Measurements from ENCODE around the gene KIF5A. TPM values are rescaled to one million over a fixed set of nuclear protein-coding genes. Genes with fewer than 3 reads are reported as not detected.

The KIF5A gene
- total and polyA plus RNA-seq, 2 of the 13 experiments (the other 11 are each of a cell fraction or from before 2014, with no cell fraction given), result 1.6 to 11.9 TPM

GRCh38 chr12:57632958-57633840, 83.4 kb downstream of the KIF5A start, which contains the start of gene B4GALNT1 (continued):
- TF ChIP-seq ZNF572 (CRISPR knock-in tag; IDR thresholded peaks at IDR 0.05) (peak; percentile 58; the same call in 1 of the 2 replicates), REST (IDR thresholded peaks at IDR 0.05; ENCODE audit: borderline replicate concordance in 1 of 2, low read depth in 1 of 2, low read length in 2 of 2) (no peak), MYNN (CRISPR knock-in tag; IDR thresholded peaks at IDR 0.05; ENCODE audit: low read depth) (no peak), ZNF768 (CRISPR knock-in tag; IDR thresholded peaks at IDR 0.05) (peak; percentile 55; the same call in 1 of the 2 replicates), ATF3 (CRISPR knock-in tag; IDR thresholded peaks at IDR 0.05) (no peak), RXRA (CRISPR knock-in tag; IDR thresholded peaks at IDR 0.05) (peak; percentile 57; the same call in 1 of the 2 replicates), ZNF704 (CRISPR knock-in tag; IDR thresholded peaks at IDR 0.05; ENCODE audit: borderline replicate concordance) (peak; percentile 45; the same call in 1 of the 2 replicates), CBFB (CRISPR knock-in tag; IDR thresholded peaks at IDR 0.05) (peak; percentile 66; the same call in 1 of the 2 replicates), NFATC3 (CRISPR knock-in tag; IDR thresholded peaks at IDR 0.05) (0 out of 2 replicates have a peak, but pooled peaks have one; percentile 57), TMF1 (CRISPR knock-in tag; IDR thresholded peaks at IDR 0.05; ENCODE audit: low read depth) (0 out of 2 replicates have a peak, but pooled peaks have one; percentile 29), NFYC (CRISPR knock-in tag; IDR thresholded peaks at IDR 0.05) (0 out of 2 replicates have a peak, but pooled peaks have one; percentile 28), KMT2A (CRISPR knock-in tag; IDR thresholded peaks at IDR 0.05) (peak; percentile 56; the same call in 1 of the 2 replicates), ZNF782 (CRISPR knock-in tag; IDR thresholded peaks at IDR 0.05; ENCODE audit: borderline replicate concordance) (0 out of 2 replicates have a peak, but pooled peaks have one; percentile 42), TBP (CRISPR knock-in tag; IDR thresholded peaks at IDR 0.05) (no peak; the same call in 1 of the 2 replicates), BORCS8-MEF2B (CRISPR knock-in tag; IDR thresholded peaks at IDR 0.05) (peak; percentile 67; the same call in 1 of the 2 replicates), CSRNP2 (CRISPR knock-in tag; conservative IDR thresholded peaks at IDR 0.05; ENCODE audit: low read depth) (no peak), ZFP90 (CRISPR knock-in tag; IDR thresholded peaks at IDR 0.05; ENCODE audit: borderline replicate concordance) (peak; percentile 48; the same call in 1 of the 2 replicates), HNF4G (IDR thresholded peaks at IDR 0.05; ENCODE audit: borderline replicate concordance, low read depth, low read length) (no peak), HNF4G (CRISPR knock-in tag; IDR thresholded peaks at IDR 0.05; ENCODE audit: borderline replicate concordance, low read depth) (no peak), SALL2 (CRISPR knock-in tag; IDR thresholded peaks at IDR 0.05) (peak; percentile 24; the same call in 1 of the 2 replicates), NFIC (IDR thresholded peaks at IDR 0.05; ENCODE audit: low read length) (no peak), MED1 (CRISPR knock-in tag; IDR thresholded peaks at IDR 0.05) (no peak), U2AF2 (IDR thresholded peaks at IDR 0.05; ENCODE audit: low read depth, low read length) (no peak)
